RPMI8226 (cell line): ENCODE results near the gene ETS1.

Experiments used
- DNase-seq: peaks from one replicate; pipeline ENCODE4 v3.0.0-alpha.2; 2015

Gene ETS1, protein sequence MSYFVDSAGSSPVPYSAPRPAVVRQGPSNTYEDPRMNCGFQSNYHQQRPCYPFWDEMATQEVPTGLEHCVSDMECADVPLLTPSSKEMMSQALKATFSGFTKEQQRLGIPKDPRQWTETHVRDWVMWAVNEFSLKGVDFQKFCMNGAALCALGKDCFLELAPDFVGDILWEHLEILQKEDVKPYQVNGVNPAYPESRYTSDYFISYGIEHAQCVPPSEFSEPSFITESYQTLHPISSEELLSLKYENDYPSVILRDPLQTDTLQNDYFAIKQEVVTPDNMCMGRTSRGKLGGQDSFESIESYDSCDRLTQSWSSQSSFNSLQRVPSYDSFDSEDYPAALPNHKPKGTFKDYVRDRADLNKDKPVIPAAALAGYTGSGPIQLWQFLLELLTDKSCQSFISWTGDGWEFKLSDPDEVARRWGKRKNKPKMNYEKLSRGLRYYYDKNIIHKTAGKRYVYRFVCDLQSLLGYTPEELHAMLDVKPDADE

GRCh38 chr11:128587415-128587814 lies at the start of gene ETS1:
ETS1 (minus strand) TSS chr11:128587558; CDS start chr11:128573130, 14,428 bp downstream.
- no peak for DNase-seq

DNA sequence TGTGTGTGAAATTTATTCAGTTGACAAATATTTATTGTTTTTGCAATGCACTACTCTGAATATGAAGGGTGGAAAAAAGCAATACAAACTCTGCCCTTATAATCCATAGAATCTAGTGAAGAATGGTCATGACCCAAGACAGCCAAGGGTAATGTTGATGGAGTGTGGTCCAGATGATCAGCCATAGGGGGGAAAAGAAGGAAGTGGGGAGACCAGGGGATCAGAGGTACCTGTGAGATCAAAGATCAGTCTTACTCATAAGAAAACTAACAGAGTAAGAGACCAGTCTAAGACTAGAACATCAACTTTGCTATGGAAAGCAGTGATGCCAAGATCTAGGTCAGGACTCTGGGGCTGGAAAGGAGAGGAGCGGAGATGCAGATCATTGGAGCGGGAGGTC lies 47.0 kb upstream of the ETS1 start:
- DNase-seq: no peak

GRCh38 chr11:128633384-128633965 lies 46.1 kb upstream of the ETS1 start:
- no peak for DNase-seq

DNA sequence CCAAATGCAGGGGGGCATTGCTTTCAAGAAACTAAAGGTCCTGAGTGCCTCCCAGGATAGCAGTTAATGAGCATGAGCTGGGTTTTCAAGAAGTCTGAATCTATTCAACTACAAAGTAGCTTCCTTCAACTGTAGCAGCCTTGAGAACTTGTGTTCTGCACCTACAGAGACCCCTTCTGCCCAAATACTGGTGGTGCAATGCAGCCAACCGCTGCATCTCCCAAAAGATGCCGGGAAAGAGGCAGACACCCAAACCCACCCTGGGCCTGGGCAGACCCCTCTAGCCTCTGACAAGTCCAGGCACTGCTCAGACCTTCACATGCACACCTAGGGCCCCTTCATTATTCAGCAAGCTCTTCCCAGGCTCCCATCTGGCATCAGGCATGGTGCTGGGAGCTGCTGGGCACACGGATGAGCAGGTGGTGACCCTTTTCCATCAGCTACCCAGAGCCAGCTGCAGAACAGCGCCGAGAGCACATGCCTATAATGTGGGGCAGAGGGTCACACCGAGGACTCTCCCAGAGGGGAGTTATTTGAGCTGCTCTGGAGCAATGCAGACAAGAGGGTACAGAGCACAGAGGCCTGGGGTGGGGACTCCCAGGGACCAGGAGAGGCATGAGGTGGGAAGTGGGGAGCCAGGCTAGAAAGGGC lies 44.9 kb upstream of the ETS1 start:
- DNase-seq: peak; percentile 38

DNA sequence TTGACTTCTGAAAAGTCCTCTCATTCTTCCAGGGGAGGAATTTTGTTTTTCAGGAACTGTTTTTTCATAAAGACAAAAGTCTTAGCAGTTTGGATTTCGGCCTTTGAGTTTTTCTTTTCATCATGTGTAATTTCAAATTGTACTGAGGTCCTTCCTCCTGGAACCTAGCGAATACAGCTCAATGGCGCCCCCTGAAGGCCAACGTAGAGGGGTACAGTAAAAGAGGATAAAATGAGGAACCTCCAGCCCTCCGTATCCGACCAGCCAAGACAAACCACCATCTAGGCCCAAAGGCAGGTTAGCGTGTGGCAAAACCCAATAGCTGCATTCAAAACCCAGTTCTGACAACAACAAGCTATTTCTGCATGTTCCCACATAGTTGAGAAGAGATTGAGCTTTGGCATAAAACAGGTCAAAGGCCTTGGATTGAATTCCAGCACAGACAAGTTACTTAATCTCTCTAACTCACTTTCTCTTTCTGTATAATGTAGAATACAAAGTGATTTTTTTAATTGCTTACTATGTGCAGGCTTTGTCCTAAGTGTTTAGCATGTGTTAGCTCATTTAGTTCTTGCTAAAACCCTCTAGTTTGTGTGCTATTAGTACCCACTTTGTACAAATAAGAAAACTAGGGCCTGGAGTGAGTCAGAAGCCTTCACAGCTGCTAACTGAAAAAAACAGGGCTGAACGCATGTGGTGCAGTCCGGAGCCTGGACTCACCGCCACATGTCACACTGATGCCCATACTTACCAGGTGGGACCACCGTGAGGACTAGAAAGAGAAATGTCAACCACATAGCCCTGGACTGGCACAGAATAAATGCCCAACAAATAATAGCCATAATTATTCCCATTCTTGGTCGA lies 43.2 kb upstream of the ETS1 start:
- peak; percentile 83 for DNase-seq

DNA sequence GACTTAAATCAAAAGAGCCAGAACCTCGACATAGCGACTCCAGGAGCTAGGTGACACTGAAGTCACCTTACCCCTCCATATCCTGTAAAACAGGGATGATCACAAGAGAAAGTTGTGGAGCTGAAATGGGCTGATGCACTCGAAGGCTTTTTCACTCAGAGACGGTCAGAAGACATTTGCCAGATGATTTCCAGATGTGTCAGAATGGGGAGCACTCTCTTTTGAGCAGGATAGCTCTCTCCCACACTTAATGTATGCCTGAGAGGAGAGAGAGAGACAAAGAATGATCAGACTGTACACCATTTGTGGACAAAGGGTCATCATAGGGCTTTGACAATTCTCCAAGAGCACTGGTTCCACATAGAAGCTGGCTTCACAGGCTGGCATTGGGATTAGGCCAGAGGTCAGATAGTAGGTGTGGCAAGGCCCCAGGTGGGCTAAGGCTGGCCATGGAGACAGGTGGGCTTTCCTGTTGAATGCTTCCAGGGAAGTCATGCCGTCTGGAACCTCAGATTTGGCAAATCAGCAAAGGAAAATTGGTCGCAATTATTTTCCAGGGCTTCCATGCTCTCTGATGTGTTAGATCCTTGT lies 42.3 kb upstream of the ETS1 start:
- no peak for DNase-seq

GRCh38 chr11:128628686-128629085 lies 41.3 kb upstream of the ETS1 start:
- no peak for DNase-seq

GRCh38 chr11:128628325-128628673 lies 40.9 kb upstream of the ETS1 start:
- DNase-seq: no peak

- no peak for DNase-seq
Observed at GRCh38 chr11:128627666-128628324, 40.4 kb upstream of the ETS1 start.

DNA sequence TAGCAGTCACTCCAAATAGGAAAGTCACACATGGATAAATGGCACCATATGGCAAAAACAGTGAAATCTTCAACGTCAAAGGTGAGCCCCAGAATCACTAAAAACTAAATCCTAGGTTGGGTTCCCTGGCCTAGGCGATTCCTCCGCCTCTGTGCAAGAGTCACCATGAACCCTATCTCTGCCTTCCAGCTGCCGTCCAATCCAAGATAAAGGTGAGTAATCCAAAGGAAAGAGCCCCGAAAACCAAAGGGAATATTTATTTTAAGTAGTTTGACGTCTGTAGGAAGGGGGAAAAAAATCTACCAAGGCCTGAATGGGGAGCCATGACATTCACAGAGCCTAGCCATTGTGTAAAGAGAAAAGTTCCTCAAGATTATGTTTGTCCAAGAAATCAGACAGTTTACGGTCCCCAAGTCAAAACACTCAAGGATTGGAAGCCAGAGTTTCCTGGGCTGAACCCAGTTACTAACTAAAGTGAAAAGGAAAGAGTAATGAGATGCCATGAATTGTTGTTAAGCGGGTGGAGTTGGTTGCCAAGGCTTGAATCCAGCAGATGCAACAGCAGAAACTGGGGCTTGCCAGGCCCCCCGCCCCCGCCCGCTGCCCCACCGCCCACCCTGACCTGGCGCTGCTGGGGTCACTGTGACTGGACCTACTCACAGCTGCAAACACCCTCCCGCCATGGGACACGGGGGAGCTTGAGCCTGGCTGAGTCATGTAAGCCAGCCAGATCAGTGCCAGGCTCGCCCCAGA lies 39.7 kb upstream of the ETS1 start:
- no peak for DNase-seq

- no peak for DNase-seq
Observed at GRCh38 chr11:128625746-128626145, 38.4 kb upstream of the ETS1 start.

DNA sequence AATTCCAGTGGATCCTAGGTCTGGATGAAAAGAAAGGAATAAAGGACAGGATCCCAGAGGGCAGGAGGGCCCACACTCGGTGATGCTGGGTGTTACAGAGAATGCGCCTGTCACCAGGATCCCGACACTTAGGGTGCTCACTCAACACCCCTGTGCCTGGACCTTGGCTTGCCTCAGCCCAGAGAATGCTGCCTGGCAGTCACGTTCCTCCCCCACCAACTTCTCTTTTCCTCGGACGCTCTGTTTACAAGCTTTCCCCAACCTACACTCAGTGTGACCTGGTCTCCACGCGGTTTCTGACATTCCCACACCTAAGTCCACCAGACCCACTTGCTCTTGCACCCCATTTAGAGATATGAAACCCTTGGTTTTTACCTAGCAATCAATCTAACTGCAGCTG lies 38.0 kb upstream of the ETS1 start:
- no peak for DNase-seq

DNA sequence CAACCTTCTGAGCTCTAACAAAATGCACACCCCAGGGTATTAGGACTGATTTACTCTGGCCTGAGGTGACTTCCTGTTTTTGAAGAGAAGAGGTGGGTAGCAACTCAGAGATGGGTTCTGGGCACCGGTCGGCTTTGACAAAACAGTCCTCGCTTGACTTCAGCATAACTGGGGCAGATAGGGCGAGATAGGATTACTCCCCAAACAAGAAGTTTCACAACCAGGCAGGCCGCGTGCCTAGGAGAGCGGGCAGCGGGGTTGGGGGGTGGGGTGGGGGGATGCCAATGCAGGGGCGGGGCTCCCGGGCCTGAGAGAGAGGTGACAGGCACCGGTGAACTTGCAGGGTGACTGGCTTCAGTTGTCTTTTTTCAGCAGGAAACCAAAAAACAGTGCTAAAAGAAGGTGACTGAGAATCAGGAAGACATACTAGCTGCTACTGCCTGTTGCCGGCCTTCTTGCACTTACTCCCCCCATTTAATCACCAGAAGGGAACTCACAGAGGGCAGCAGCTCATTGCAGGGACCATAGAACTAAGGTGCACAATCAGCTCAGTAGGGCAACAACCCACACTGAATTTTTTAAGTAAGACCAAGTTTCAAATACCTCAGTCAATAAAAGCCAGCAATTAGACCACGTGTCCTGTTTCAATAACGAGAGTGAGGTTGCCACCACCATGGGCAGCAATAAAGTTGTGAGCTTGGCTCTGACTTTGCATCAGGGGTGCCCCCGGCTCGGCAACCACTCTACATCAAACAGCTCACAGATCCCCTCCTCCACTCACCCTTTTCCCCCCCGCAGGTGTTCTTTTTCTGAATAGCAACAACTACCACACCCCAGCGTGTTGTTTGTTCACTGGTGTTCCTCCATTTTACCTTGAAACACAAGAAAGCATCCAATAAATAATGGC lies 37.2 kb upstream of the ETS1 start:
- DNase-seq: peak; percentile 53

- no peak for DNase-seq
Observed at GRCh38 chr11:128623091-128623490, 35.7 kb upstream of the ETS1 start.

- DNase-seq: no peak
Observed at GRCh38 chr11:128621601-128622501, 34.5 kb upstream of the ETS1 start.

DNA sequence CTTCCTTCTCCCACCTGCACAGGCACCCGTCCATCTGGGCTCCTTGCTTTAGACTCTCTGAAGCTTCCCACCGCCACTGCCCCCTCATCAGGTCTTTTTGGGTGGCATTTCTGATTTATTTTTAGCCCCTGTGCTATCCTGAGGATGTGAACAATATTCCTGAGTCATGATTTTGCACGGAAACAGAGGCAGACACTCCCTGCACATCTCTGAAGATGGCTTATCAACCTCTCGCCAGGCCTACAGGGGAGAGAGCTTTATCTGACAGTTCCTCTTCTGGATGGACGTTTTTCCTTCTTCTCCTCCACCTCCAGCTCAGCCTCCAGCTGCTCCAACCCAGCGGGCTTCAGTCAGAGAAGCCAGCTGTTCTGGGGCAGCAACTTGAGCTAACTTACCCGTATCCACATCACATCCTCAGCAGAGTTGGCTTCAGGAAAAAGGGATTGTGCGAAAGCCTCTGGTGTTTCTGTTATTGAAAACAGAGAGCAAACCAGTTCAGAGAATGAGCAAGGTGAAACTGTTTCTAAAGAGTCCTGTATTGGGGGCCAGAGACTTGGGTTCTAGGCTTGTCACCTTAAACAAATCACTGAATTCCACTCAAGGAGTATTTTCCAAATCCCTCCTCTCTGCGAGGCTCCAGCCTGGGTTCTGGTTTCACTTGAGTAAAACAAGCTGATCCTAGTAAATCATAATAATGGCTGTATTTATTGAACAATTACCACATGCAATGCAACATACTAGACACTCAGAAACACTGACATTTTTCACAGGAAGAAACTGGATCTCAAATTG lies 33.1 kb upstream of the ETS1 start:
- no peak for DNase-seq

- DNase-seq: no peak
Observed at GRCh38 chr11:128619540-128620308, 32.4 kb upstream of the ETS1 start.
